ENCODE results near the gene MFSD6.

The MFSD6 gene

GRCh38 chr2:190435031-190435670, 27.0 kb downstream of the MFSD6 start:
- DNase-seq (ENCODE audit: low read depth in 2 of 3, low spot score in 1 of 3), result no peak

- DNase-seq (ENCODE audit: low read depth in 2 of 3, low spot score in 1 of 3), result no peak
Measured at GRCh38 chr2:190436557-190436956, 28.4 kb downstream of the MFSD6 start.

GRCh38 chr2:190440113-190440512, 32.0 kb downstream of the MFSD6 start:
- DNase-seq (ENCODE audit: low read depth in 2 of 3, low spot score in 1 of 3), result no peak

- DNase-seq (ENCODE audit: low read depth in 2 of 3, low spot score in 1 of 3), result no peak
Measured at GRCh38 chr2:190441564-190441963, 33.4 kb downstream of the MFSD6 start.

GRCh38 chr2:190443055-190443454, 34.9 kb downstream of the MFSD6 start:
- DNase-seq (ENCODE audit: low read depth in 2 of 3, low spot score in 1 of 3), result no peak

GRCh38 chr2:190443778-190444481, 35.8 kb downstream of the MFSD6 start:
- DNase-seq (ENCODE audit: low read depth in 2 of 3, low spot score in 1 of 3), result no peak

- no peak for DNase-seq (ENCODE audit: low read depth in 2 of 3, low spot score in 1 of 3)
Measured at GRCh38 chr2:190444976-190445375, 36.8 kb downstream of the MFSD6 start.

- no peak for DNase-seq (ENCODE audit: low read depth in 2 of 3, low spot score in 1 of 3)
Measured at GRCh38 chr2:190446193-190446592, 38.0 kb downstream of the MFSD6 start.

- DNase-seq (ENCODE audit: low read depth in 2 of 3, low spot score in 1 of 3), result no peak
Measured at GRCh38 chr2:190446750-190447516, 38.8 kb downstream of the MFSD6 start.

GRCh38 chr2:190447766-190448165, 39.6 kb downstream of the MFSD6 start:
- DNase-seq (ENCODE audit: low read depth in 2 of 3, low spot score in 1 of 3), result no peak

- no peak for DNase-seq (ENCODE audit: low read depth in 2 of 3, low spot score in 1 of 3)
Measured at GRCh38 chr2:190449925-190450324, 41.8 kb downstream of the MFSD6 start.

- DNase-seq (ENCODE audit: low read depth in 2 of 3, low spot score in 1 of 3), result no peak
Measured at GRCh38 chr2:190450363-190450762, 42.2 kb downstream of the MFSD6 start.

- no peak for DNase-seq (ENCODE audit: low read depth in 2 of 3, low spot score in 1 of 3)
Measured at GRCh38 chr2:190451561-190452176, 43.5 kb downstream of the MFSD6 start.

- DNase-seq (ENCODE audit: low read depth in 2 of 3, low spot score in 1 of 3), result no peak
Measured at GRCh38 chr2:190452433-190452832, 44.3 kb downstream of the MFSD6 start.

- no peak for DNase-seq (ENCODE audit: low read depth in 2 of 3, low spot score in 1 of 3)
Measured at GRCh38 chr2:190454795-190455194, 46.6 kb downstream of the MFSD6 start.

- no peak for DNase-seq (ENCODE audit: low read depth in 2 of 3, low spot score in 1 of 3)
Measured at GRCh38 chr2:190455358-190456095, 47.4 kb downstream of the MFSD6 start.

- DNase-seq (ENCODE audit: low read depth in 2 of 3, low spot score in 1 of 3), result no peak
Measured at GRCh38 chr2:190456833-190457232, 48.7 kb downstream of the MFSD6 start.

- no peak for DNase-seq (ENCODE audit: low read depth in 2 of 3, low spot score in 1 of 3)
Measured at GRCh38 chr2:190457256-190457655, 49.1 kb downstream of the MFSD6 start.

GRCh38 chr2:190458352-190459107, 50.4 kb downstream of the MFSD6 start:
- no peak for DNase-seq (ENCODE audit: low read depth in 2 of 3, low spot score in 1 of 3)

GRCh38 chr2:190459881-190460280, 51.7 kb downstream of the MFSD6 start:
- no peak for DNase-seq (ENCODE audit: low read depth in 2 of 3, low spot score in 1 of 3)

Measured in stimulated activated CD4-positive, alpha-beta T cell treated with anti-CD3 and anti-CD28 coated beads, Interleukin-12 subunit alpha, Interleukin-12 subunit beta, amount 100 ng/mL, for 48 hours (primary cell).